ENCODE data around the gene COX7A2L.

The COX7A2L gene

DNA sequence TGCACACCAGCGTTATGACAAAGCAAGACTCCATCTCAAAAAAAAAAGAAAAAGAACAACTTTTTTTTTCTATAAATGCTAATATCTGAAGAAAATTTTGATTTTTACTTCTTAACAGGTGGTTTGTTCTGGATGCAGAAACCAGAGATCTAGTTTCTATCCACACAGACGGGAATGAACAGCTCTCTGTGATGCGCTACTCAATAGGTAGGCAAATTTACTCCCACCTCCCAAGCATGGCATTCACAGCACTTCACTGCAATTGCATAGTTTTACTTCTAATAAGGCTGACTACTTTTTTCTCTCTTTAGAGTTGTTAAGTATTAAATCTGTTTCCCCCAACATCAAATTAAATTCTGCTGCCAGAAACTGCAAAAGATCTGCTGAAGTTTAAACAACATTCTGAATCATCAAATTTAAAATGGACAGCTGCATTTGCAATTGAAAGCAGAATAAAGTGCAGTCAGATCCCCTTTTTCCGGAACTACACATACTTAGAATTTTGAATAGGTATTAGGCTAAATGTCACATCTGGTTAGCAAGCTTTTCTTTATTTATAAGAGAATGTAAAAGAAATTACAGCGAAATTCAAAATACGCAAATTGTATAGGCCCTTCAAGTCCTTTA, 45.1 kb downstream of the COX7A2L start:
- no peak for DNase-seq

DNA sequence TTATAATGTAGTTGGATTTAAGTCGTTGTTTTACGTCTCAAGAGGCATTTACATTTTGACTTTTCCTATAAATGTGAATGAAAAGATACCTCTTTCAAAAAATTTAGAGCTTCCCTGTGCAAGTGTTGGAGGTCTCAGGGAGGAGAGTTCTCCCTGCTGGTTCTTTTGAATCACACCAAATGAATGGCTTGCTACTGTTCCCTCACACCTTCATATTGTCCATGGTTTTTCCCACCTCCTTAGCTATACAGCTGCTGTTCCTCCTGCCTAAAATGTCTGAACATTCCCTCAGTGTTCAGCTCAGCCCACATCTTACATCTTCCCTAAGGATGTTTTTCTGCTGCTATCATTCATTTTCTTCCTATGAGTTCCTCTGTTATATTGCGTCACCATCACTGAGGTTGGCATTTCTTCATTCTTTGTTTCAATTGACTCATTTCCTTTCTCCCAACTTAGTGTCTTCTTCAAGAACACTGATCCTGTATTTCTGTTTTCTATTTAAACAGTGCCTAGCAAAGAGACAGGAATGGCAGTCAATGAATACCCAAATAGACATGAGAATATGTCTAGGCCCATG, 46.0 kb downstream of the COX7A2L start:
- no peak for DNase-seq

DNA sequence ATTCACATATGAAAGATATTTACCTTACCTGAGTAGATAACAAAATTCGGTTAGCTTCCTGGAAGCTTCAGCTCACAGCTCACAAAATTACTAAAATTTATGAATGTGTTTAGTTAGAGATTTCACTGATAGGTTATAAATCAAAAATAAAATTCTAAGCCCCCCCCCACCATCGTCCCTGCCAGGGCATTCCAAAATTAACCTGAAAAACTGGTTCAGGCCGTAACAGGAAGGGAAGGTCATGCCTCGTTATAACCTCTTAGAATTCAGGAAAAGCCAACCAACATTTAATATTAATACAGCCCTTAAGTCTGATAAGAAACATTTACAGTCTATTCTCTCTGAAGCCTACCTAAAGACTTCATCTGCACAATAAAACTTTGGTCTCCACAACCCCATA, 48.9 kb downstream of the COX7A2L start:
- no peak for DNase-seq

- no peak for DNase-seq
These were observed 51.0 kb downstream of the COX7A2L start for GRCh38 chr2:42310007-42310515.

- DNase-seq: no peak
These were observed 51.7 kb downstream of the COX7A2L start for GRCh38 chr2:42309366-42309765.

- DNase-seq: no peak
These were observed 53.8 kb downstream of the COX7A2L start for GRCh38 chr2:42307180-42307579.

GRCh38 chr2:42304059-42304713, 56.8 kb downstream of the COX7A2L start:
- no peak for DNase-seq

DNA sequence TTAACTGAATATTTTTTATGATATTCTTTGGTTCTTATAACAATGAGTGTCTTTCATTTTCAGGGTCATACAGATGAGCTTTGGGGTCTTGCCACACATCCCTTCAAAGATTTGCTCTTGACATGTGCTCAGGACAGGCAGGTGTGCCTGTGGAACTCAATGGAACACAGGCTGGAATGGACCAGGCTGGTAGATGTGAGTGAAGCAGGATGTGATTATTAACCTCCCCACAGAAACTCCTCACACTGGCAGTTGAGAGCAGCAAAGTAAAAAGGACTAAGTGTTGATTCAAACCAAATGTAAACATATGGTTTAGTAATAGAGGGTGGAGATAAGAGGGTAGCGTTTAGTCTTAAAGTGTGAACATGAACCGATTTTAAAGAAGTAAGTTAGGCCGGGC, 57.8 kb downstream of the COX7A2L start:
- no peak for DNase-seq

- DNase-seq: no peak
These were observed 60.5 kb downstream of the COX7A2L start for GRCh38 chr2:42300527-42300926.
